Natural killer cell treated with Interleukin-12 subunit alpha and Interleukin-12 subunit beta and Interleukin-15 and Interleukin-18, amount 100 ng/mL, for 72 hours (primary cell): Measurements from ENCODE around the gene PIP4K2A. TPM values are rescaled to one million over a fixed set of nuclear protein-coding genes. Genes with fewer than 3 reads are reported as not detected.

Experiments used
- ATAC-seq, 2 donors: fragments of 150-1000 bp; cut with Tn5 transposase in 1 of 2; sonication (Bioruptor Pico), chemical (Tn5 transposase) in 1 of 2; 2 replicates each; pipeline ENCODE4 v1.10.0; 2021
- DNase-seq: peaks from one replicate; pipeline ENCODE4 v3.0.0; 2022; ENCODE audit warnings: low spot score
- H3K27ac Mint-ChIP-seq, 2 donors: 1 replicate in 1 of 2; 2 replicates in 1 of 2; pipeline ENCODE4 v1.8.0; 2022; ENCODE audit warnings: mixed read lengths in 2 of 2, mild to moderate bottlenecking in 1 of 2, moderate library complexity in 1 of 2
- H3K27me3 Mint-ChIP-seq, 2 donors: 1 replicate in 1 of 2; 2 replicates in 1 of 2; pipeline ENCODE4 v1.8.0; 2022; ENCODE audit warnings: mixed read lengths in 2 of 2
- H3K36me3 Mint-ChIP-seq: one replicate; pipeline ENCODE4 v1.8.0; 2022; ENCODE audit warnings: mixed read lengths
- H3K4me1 Mint-ChIP-seq, 2 donors: 1 replicate in 1 of 2; 2 replicates in 1 of 2; pipeline ENCODE4 v1.8.0; 2022; ENCODE audit warnings: low read depth in 2 of 2, mixed read lengths in 2 of 2, mild to moderate bottlenecking in 1 of 2
- H3K4me3 Mint-ChIP-seq: one replicate; pipeline ENCODE4 v1.8.0; 2022; ENCODE audit warnings: mixed read lengths
- H3K9me3 Mint-ChIP-seq: 2 replicates; pipeline ENCODE4 v1.8.0; 2022; ENCODE audit warnings: mixed read lengths
- total RNA-seq, 2 donors: library from RNA; stranded (reverse); gene quantifications; one replicate each; pipeline ENCODE4 v1.2.3, GENCODE V29; 2022

Gene PIP4K2A
- total RNA-seq, 2 donors from 2014 or later, result 149 to 152 TPM

- no peaks in the 10 kb centered on the region for H3K36me3 Mint-ChIP-seq
- no peak for DNase-seq
- H3K9me3 Mint-ChIP-seq, result no peaks in the 10 kb centered on the region
- no peak for ATAC-seq
- H3K4me1 Mint-ChIP-seq, result peaks cover 63 to 66% of the 10 kb centered on the region in 2 donors
- peak overlapping the region; percentile 85 to 96 for H3K27ac Mint-ChIP-seq
- no peaks in the 10 kb centered on the region for H3K27me3 Mint-ChIP-seq
- peak overlapping the region; percentile 59 for H3K4me3 Mint-ChIP-seq
These were observed 70.2 kb downstream of the PIP4K2A start for GRCh38 chr10:22644222-22644621.

DNA sequence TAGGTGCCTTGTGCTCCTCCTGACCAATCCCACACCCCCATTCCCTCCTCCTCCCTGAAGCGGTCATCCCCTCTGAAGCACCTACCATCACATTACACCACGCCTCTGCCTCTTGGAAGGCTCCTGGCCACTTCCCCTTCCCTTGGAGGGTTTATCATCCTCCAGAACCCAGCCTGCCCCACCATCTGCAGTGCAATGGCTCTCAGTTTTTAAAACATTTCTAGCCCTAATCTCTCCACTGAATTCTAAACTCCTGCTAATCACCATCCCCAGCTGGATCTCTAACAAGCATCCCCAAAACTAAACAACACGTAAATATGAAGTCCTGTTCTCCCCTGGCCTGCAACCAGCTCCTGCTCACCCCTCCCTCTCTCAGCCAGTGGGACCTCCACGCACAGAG lies 70.6 kb downstream of the PIP4K2A start:
- DNase-seq, result no peak
- Mint-ChIP-seq H3K27ac (peak overlapping the region; percentile 85 to 96), H3K9me3 (no peaks in the 10 kb centered on the region), H3K4me3 (peak overlapping the region; percentile 59), H3K36me3 (no peaks in the 10 kb centered on the region), H3K4me1 (peaks cover 64 to 66% of the 10 kb centered on the region in 2 donors), H3K27me3 (no peaks in the 10 kb centered on the region)
- peak; percentile 28 to 40 for ATAC-seq

GRCh38 chr10:22643116-22643515 lies 71.3 kb downstream of the PIP4K2A start:
- peak overlapping the region; percentile 59 for H3K4me3 Mint-ChIP-seq
- H3K36me3 Mint-ChIP-seq, result no peaks in the 10 kb centered on the region
- ATAC-seq (no peak), DNase-seq (no peak)
- no peaks in the 10 kb centered on the region for H3K27me3 Mint-ChIP-seq
- peak overlapping the region; percentile 85 to 96 for H3K27ac Mint-ChIP-seq
- no peaks in the 10 kb centered on the region for H3K9me3 Mint-ChIP-seq
- H3K4me1 Mint-ChIP-seq, result peaks cover 62 to 66% of the 10 kb centered on the region in 2 donors

GRCh38 chr10:22641743-22642142 lies 72.6 kb downstream of the PIP4K2A start:
- DNase-seq, result no peak
- peaks cover 60 to 66% of the 10 kb centered on the region in 2 donors for H3K4me1 Mint-ChIP-seq
- H3K27me3 Mint-ChIP-seq, result no peaks in the 10 kb centered on the region
- peak overlapping the region; percentile 46 to 96 for H3K27ac Mint-ChIP-seq
- peaks cover 2% of the 10 kb centered on the region for H3K9me3 Mint-ChIP-seq
- no peak overlapping the region for H3K4me3 Mint-ChIP-seq
- ATAC-seq, result no peak
- H3K36me3 Mint-ChIP-seq, result no peaks in the 10 kb centered on the region

- Mint-ChIP-seq H3K9me3 (peaks cover 3% of the 10 kb centered on the region), H3K27me3 (no peaks in the 10 kb centered on the region), H3K36me3 (peaks cover 7% of the 10 kb centered on the region), H3K4me1 (peaks cover 64 to 68% of the 10 kb centered on the region in 2 donors), H3K27ac (peak overlapping the region in 1 of 2 donors; percentile 96), H3K4me3 (no peak overlapping the region)
- DNase-seq (no peak), ATAC-seq (no peak)
These were observed 74.0 kb downstream of the PIP4K2A start for GRCh38 chr10:22640359-22640758.

DNA sequence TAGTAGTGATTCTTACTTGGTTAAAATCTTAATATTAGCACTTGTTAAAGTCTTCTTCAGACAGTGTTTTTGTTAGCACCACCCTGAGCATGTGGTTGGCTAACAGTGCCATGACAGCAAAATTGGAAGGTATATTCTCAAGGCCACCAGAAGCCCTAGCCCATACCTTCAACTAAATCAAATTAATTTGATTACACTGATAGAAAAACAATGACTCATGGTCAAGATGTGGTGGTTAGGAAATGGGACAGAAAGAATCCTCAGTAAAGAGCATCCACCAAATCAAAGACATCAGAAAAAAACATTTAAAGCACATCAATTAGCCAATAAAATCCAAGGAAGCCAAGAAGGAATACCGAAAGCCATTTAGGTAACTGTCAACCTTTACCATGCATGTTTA lies 75.5 kb downstream of the PIP4K2A start:
- peaks cover 3% of the 10 kb centered on the region for H3K9me3 Mint-ChIP-seq
- H3K36me3 Mint-ChIP-seq, result peaks cover 7% of the 10 kb centered on the region
- H3K4me3 Mint-ChIP-seq, result peak overlapping the region; percentile 1
- H3K27ac Mint-ChIP-seq, result peak overlapping the region; percentile 96 to 97
- peaks cover 69 to 72% of the 10 kb centered on the region in 2 donors for H3K4me1 Mint-ChIP-seq
- ATAC-seq (no peak), DNase-seq (no peak)
- H3K27me3 Mint-ChIP-seq, result no peaks in the 10 kb centered on the region

- H3K4me3 Mint-ChIP-seq, result peak overlapping the region; percentile 56
- H3K9me3 Mint-ChIP-seq, result peaks cover 3% of the 10 kb centered on the region
- peaks cover 7% of the 10 kb centered on the region for H3K36me3 Mint-ChIP-seq
- no peaks in the 10 kb centered on the region for H3K27me3 Mint-ChIP-seq
- peak overlapping the region; percentile 96 to 97 for H3K27ac Mint-ChIP-seq
- DNase-seq, result no peak
- H3K4me1 Mint-ChIP-seq, result peaks cover 66 to 72% of the 10 kb centered on the region in 2 donors
- no peak for ATAC-seq
These were observed 76.9 kb downstream of the PIP4K2A start for GRCh38 chr10:22637491-22637890.

DNA sequence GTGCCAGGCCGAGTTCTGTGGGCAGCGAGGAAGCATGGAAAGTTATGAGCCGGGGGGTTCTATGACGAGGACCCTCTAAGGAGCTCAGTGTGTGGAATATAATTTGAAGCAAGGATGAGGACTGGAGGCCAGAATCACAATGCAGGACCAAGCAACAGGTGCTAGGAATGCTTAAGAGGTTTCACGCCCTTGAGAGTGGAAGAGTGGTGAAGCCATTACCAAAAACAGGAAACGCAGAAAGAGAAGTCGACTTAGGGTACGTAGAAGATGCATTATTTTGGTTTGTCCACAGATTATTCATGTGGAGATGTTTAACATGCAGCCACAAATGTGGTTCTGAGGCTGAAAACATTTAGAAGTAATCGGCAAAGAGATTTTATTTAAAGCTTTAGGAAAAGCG lies 78.7 kb downstream of the PIP4K2A start:
- Mint-ChIP-seq H3K36me3 (peaks cover 7% of the 10 kb centered on the region), H3K27me3 (no peaks in the 10 kb centered on the region), H3K9me3 (peaks cover 3% of the 10 kb centered on the region), H3K27ac (peak overlapping the region; percentile 96 to 97), H3K4me3 (peak overlapping the region; percentile 80), H3K4me1 (peaks cover 69 to 80% of the 10 kb centered on the region in 2 donors)
- DNase-seq (no peak), ATAC-seq (no peak)

DNA sequence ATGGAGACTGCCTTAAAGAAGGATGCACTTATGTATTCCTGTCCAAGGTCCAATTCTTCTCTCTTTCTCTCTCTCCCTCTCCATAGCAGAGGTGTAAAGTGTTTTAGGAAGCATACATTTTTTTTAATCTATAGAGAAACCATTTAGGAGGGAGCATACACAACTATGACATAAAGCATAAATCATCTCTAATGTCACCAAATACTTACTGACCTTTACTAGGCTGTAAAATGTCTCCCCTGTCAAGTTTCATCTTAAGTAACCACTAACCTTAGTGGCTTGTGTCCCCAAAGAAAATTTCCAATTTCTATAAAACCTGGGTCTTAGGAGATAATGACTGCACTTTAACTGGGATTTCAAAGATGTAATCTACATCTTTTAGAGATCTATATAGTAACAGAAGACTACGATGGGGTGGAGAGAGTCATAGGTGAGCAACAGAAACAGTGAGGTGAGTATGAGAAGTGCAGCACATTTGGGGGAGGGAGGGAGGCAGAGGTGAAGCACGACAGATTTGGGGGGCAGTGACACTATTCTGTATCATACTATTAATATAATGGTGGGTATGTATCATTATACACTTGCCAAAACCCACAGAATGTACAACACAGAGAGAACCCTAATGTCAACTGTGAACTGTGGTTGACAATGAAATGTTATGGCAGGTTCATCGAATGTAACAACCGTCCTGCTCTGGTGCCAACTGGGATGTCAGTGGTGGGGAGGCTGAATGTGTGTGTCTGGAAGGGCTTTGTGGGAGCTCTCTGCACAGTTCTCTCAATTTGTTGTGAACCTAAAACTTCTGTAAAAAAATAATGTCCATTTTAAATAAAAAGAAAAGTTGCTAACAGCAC lies 79.5 kb downstream of the PIP4K2A start:
- peaks cover 7% of the 10 kb centered on the region for H3K36me3 Mint-ChIP-seq
- no peak for ATAC-seq

GRCh38 chr10:22634093-22634492 lies 80.3 kb downstream of the PIP4K2A start:
- Mint-ChIP-seq H3K27ac (peak overlapping the region; percentile 96 to 97), H3K27me3 (no peaks in the 10 kb centered on the region), H3K4me3 (peak overlapping the region; percentile 80), H3K9me3 (peaks cover 3% of the 10 kb centered on the region), H3K4me1 (peaks cover 78 to 93% of the 10 kb centered on the region in 2 donors), H3K36me3 (peaks cover 7% of the 10 kb centered on the region)
- DNase-seq, result no peak
- no peak for ATAC-seq

More for the DNA sequence above, 79.5 kb downstream of the PIP4K2A start:
- Mint-ChIP-seq H3K27ac (peak overlapping the region; percentile 96 to 97), H3K4me1 (peaks cover 75 to 89% of the 10 kb centered on the region in 2 donors), H3K9me3 (peaks cover 3% of the 10 kb centered on the region), H3K4me3 (peak overlapping the region; percentile 80), H3K27me3 (no peaks in the 10 kb centered on the region)
- no peak for DNase-seq

GRCh38 chr10:22633528-22633927 lies 80.8 kb downstream of the PIP4K2A start:
- Mint-ChIP-seq H3K4me3 (peak overlapping the region; percentile 80), H3K36me3 (peaks cover 7% of the 10 kb centered on the region), H3K4me1 (peaks cover 79 to 93% of the 10 kb centered on the region in 2 donors), H3K27ac (peak overlapping the region; percentile 96 to 97), H3K27me3 (no peaks in the 10 kb centered on the region), H3K9me3 (peaks cover 3% of the 10 kb centered on the region)
- ATAC-seq (no peak), DNase-seq (no peak)

DNA sequence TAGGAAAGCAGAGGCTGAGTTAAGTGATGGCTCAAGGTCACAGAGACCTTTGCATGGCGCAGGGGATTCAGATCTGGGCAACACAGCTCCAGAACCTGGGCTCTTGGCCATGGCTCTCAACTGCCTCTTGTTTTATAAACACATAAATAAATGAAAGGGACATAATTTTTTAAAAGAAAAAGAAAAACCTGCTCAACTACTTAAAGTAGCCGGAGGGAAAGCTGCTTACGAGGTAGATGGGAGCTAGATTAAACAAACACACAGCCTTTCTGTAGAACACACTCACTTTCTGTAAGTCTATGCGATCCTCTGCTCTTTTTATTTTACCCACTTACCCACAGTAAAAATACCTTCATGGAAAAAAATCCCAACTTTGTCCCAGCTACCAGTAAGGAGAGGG lies 81.3 kb downstream of the PIP4K2A start:
- peak overlapping the region; percentile 96 to 97 for H3K27ac Mint-ChIP-seq
- H3K4me1 Mint-ChIP-seq, result peaks cover 80 to 93% of the 10 kb centered on the region in 2 donors
- ATAC-seq (no peak), DNase-seq (no peak)
- H3K27me3 Mint-ChIP-seq, result no peaks in the 10 kb centered on the region
- H3K4me3 Mint-ChIP-seq, result peak overlapping the region; percentile 80
- peaks cover 7% of the 10 kb centered on the region for H3K36me3 Mint-ChIP-seq
- peaks cover 3% of the 10 kb centered on the region for H3K9me3 Mint-ChIP-seq

DNA sequence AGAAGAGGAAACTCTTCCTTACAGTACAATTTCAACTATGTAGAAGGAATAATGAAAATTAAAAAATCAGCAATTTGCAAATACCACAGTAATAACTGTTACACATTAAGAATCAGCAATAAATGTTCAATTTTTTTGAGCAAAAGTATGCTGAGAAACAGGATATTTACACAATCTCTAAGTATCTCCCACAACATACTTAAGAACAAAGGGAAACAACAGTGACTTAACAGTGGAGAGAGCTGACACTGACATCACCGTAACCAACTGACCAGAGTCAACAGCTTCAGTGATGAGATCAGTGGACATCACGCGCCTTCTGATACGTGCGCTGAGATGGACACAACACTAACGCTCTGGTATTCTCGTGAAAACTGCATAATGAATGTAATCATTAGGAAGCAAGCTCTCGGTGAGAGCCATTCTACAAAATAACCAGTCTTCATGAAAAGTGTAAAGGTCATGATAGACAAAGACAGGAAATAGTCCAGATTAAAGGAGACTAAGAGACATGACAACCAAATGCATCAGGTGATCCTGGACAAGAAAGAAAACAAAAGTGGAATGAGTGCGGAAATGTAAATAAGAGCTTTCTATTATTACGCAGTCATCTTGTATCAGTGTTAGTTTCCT lies 82.6 kb downstream of the PIP4K2A start:
- peak; percentile 61 for DNase-seq
- H3K27ac Mint-ChIP-seq, result peak overlapping the region; percentile 96 to 97
- H3K27me3 Mint-ChIP-seq, result no peaks in the 10 kb centered on the region
- H3K9me3 Mint-ChIP-seq, result peaks cover 2% of the 10 kb centered on the region
- H3K36me3 Mint-ChIP-seq, result peaks cover 7% of the 10 kb centered on the region
- peaks cover 75 to 91% of the 10 kb centered on the region in 2 donors for H3K4me1 Mint-ChIP-seq
- H3K4me3 Mint-ChIP-seq, result peak overlapping the region; percentile 82
- peak in 1 of 2 donors; percentile 34 for ATAC-seq

GRCh38 chr10:22631185-22631584 lies 83.2 kb downstream of the PIP4K2A start:
- peak overlapping the region; percentile 96 to 97 for H3K27ac Mint-ChIP-seq
- ATAC-seq (no peak), DNase-seq (no peak)
- peak overlapping the region; percentile 82 for H3K4me3 Mint-ChIP-seq
- H3K4me1 Mint-ChIP-seq, result peaks cover 74 to 93% of the 10 kb centered on the region in 2 donors
- H3K27me3 Mint-ChIP-seq, result no peaks in the 10 kb centered on the region
- H3K36me3 Mint-ChIP-seq, result peaks cover 7% of the 10 kb centered on the region
- H3K9me3 Mint-ChIP-seq, result no peaks in the 10 kb centered on the region
